Peyer's patch (tissue), 4 donors: ENCODE measurements around the gene PRICKLE2.

ENCODE experiments used
- CTCF ChIP-seq, 6 experiments: fragments of 450-650 bp in 4 of 6; fragments of 200-600 bp in 2 of 6; sonication (generic) in 1 of 6; IDR thresholded peaks; one replicate each; pipeline ENCODE4 v1.5.1; 2017 to 2019; ENCODE audit warnings: antibody characterized with exemption in 6 of 6, mild to moderate bottlenecking in 3 of 6, moderate library complexity in 1 of 6
- POLR2A ChIP-seq, 2 donors: fragments of 450-650 bp; IDR thresholded peaks; one replicate each; pipeline ENCODE4 v1.5.1; 2017; ENCODE audit warnings: antibody characterized with exemption in 2 of 2, mild to moderate bottlenecking in 2 of 2, moderate library complexity in 2 of 2

GRCh38 chr3:64129581-64129980 is 95.7 kb downstream of the PRICKLE2 start:
- no peak for TF ChIP-seq CTCF (IDR thresholded peaks at IDR 0.05)
- no peak for TF ChIP-seq POLR2A (IDR thresholded peaks at IDR 0.05)
